ENCODE measurements around the gene PCID2. TPM values are rescaled to one million over a fixed set of nuclear protein-coding genes. Genes with fewer than 3 reads are reported as not detected.

PCID2 gene
- total RNA-seq, 6 donors from 2014 or later = 30.7 to 62.5 (median 37.1) TPM

GRCh38 chr13:113151745-113152690, 56.5 kb downstream of the PCID2 start:
- no peak for TF ChIP-seq POLR2AphosphoS5 (IDR thresholded peaks at IDR 0.05)
- no peak for TF ChIP-seq EP300 (IDR thresholded peaks at IDR 0.05)
- TF ChIP-seq POLR2A (IDR thresholded peaks at IDR 0.05) = no peak
- TF ChIP-seq CTCF (IDR thresholded peaks at IDR 0.05) = no peak
- H3K27me3 ChIP-seq = no peaks in the 10 kb centered on the region
- peak overlapping the region in 1 of 4 donors; percentile 54 for H3K4me3 ChIP-seq
- peak in 1 of 2 donors; percentile 58 for ATAC-seq (ENCODE audit: low FRiP score in 2 of 2)
- 61 to 71% methylated on average over 22 to 28 of the region's 28 CpGs for WGBS, 2 donors
- H3K27ac ChIP-seq = no peak overlapping the region
- no peaks in the 10 kb centered on the region for H3K36me3 ChIP-seq
- peak in 1 of 2 donors; percentile 46 for DNase-seq
- H3K4me1 ChIP-seq = peaks cover 10 to 23% (median 15%) of the 10 kb centered on the region in 4 donors
- H3K9me3 ChIP-seq = no peaks in the 10 kb centered on the region

- H3K27ac ChIP-seq = no peak overlapping the region
- TF ChIP-seq CTCF (IDR thresholded peaks at IDR 0.05) (no peak), POLR2AphosphoS5 (IDR thresholded peaks at IDR 0.05) (no peak), EP300 (IDR thresholded peaks at IDR 0.05) (no peak), POLR2A (IDR thresholded peaks at IDR 0.05) (no peak)
- no peaks in the 10 kb centered on the region for H3K27me3 ChIP-seq
- no peak overlapping the region for H3K4me3 ChIP-seq
- 90 to 92% methylated on average over 25 to 31 of the region's 31 CpGs for WGBS, 2 donors
- ATAC-seq (ENCODE audit: low FRiP score in 2 of 2) = no peak
- no peaks in the 10 kb centered on the region for H3K36me3 ChIP-seq
- DNase-seq = no peak
- peaks cover 10 to 23% (median 15%) of the 10 kb centered on the region in 4 donors for H3K4me1 ChIP-seq
- H3K9me3 ChIP-seq = no peaks in the 10 kb centered on the region
Measured at GRCh38 chr13:113150550-113151365, 57.7 kb downstream of the PCID2 start.

GRCh38 chr13:113149711-113150549, 58.5 kb downstream of the PCID2 start:
- TF ChIP-seq CTCF (IDR thresholded peaks at IDR 0.05) = no peak
- no peak for TF ChIP-seq POLR2AphosphoS5 (IDR thresholded peaks at IDR 0.05)
- TF ChIP-seq POLR2A (IDR thresholded peaks at IDR 0.05) = no peak
- TF ChIP-seq EP300 (IDR thresholded peaks at IDR 0.05) = no peak
- DNase-seq (peak in 1 of 2 donors; percentile 17), ATAC-seq (ENCODE audit: low FRiP score in 2 of 2) (no peak)
- H3K36me3 ChIP-seq = no peaks in the 10 kb centered on the region
- H3K27me3 ChIP-seq = no peaks in the 10 kb centered on the region
- 94 to 95% methylated on average over 16 to 25 of the region's 26 CpGs for WGBS, 2 donors
- H3K4me1 ChIP-seq = peaks cover 10 to 23% (median 15%) of the 10 kb centered on the region in 4 donors
- H3K4me3 ChIP-seq = no peak overlapping the region
- H3K9me3 ChIP-seq = no peaks in the 10 kb centered on the region
- H3K27ac ChIP-seq = no peak overlapping the region

- 94 to 96% methylated on average over 29 to 31 of the region's 38 CpGs for WGBS, 2 donors
- Histone ChIP-seq H3K36me3 (no peaks in the 10 kb centered on the region), H3K27ac (no peak overlapping the region), H3K9me3 (no peaks in the 10 kb centered on the region), H3K27me3 (no peaks in the 10 kb centered on the region), H3K4me1 (peaks cover 10 to 17% (median 13%) of the 10 kb centered on the region in 4 donors), H3K4me3 (no peak overlapping the region)
- TF ChIP-seq POLR2AphosphoS5 (IDR thresholded peaks at IDR 0.05) (no peak), EP300 (IDR thresholded peaks at IDR 0.05) (no peak), CTCF (IDR thresholded peaks at IDR 0.05) (no peak), POLR2A (IDR thresholded peaks at IDR 0.05) (no peak)
- ATAC-seq (ENCODE audit: low FRiP score in 2 of 2) (no peak), DNase-seq (peak in 1 of 2 donors; percentile 84)
Measured at GRCh38 chr13:113148940-113149503, 59.4 kb downstream of the PCID2 start.
